RWPE1 (cell line): ENCODE results near the gene MRPL49.

Experiments used
- CTCF ChIA-PET: fragments of 350-600 bp; sonication (Branson Sonifier 250); formaldehyde crosslinking; extraction: SDS; loops from one replicate; lab custom pipeline; 2021; lab: Yijun Ruan, JAX
- POLR2A ChIA-PET: fragments of 400-600 bp; formaldehyde crosslinking; extraction: SDS; loops from one replicate; lab custom pipeline; 2020; ENCODE audit warnings: antibody characterized with exemption; ENCODE audit not compliant: low non-redundant PET; lab: Yijun Ruan, JAX
- DNase-seq: peaks from one replicate; pipeline ENCODE4 v3.0.0; 2012; ENCODE audit warnings: low spot score
- H3K27ac ChIP-seq: fragments of 450-650 bp; 2 replicates; pipeline ENCODE4 v1.5.1; 2017
- TF ChIP-seq, protein P1 (sequence below): fragments of 450-650 bp; conservative IDR thresholded peaks from 2 replicates; pipeline ENCODE4 v1.5.1; 2017; ENCODE audit warnings: low read depth, mild to moderate bottlenecking

Gene MRPL49

DNA sequence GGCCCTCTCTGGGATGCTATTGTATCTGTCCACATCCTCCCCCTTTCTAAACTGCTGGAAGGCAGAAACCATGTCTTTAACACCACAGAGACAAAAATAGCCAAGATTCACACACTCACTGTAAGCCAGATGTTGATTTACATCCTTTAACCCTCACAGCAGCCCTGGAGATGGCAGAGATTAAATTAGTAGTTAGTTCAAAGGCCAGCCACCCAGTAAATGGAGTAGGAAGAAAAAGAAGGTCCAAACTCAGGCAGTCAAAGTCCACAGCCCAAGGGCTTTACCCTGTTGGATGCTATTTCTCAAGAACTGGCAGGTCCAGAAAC is 2.5 kb upstream of the MRPL49 start:
- ChIA-PET CTCF (no interaction called here), POLR2A (no interaction called here)
- peak overlapping the region; percentile 86 for H3K27ac ChIP-seq
- DNase-seq, result no peak
- TF ChIP-seq, protein P1, sequence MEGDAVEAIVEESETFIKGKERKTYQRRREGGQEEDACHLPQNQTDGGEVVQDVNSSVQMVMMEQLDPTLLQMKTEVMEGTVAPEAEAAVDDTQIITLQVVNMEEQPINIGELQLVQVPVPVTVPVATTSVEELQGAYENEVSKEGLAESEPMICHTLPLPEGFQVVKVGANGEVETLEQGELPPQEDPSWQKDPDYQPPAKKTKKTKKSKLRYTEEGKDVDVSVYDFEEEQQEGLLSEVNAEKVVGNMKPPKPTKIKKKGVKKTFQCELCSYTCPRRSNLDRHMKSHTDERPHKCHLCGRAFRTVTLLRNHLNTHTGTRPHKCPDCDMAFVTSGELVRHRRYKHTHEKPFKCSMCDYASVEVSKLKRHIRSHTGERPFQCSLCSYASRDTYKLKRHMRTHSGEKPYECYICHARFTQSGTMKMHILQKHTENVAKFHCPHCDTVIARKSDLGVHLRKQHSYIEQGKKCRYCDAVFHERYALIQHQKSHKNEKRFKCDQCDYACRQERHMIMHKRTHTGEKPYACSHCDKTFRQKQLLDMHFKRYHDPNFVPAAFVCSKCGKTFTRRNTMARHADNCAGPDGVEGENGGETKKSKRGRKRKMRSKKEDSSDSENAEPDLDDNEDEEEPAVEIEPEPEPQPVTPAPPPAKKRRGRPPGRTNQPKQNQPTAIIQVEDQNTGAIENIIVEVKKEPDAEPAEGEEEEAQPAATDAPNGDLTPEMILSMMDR, result no peak

DNA sequence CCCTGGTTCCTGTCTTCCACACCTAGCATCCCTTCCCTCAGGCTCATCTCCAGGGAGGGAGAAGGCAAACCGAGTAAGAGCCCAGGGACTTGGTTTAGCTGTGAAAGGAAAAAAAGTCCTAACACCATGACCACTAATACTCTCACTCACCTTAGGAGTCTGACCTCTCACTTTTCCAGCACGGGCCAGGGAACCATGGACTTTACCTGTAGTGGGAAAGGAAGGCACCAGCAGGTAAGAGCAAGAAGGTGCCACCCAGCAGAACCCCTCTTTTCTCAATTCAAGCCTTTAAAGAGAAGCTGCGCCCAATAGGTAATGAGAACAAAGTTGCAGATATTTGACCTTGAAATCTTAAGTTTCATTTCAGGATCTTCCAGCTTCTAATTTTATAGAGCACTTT is 1.3 kb upstream of the MRPL49 start:
- no peak for DNase-seq
- peak overlapping the region; percentile 48 for H3K27ac ChIP-seq
- CTCF ChIA-PET, result interaction anchor here (0.6 to 1.5 kb wide), 4 partner anchors 9 to 106 kb away, joined by 3 to 4 read pairs (median 4); partner anchors contain the start of gene TM7SF2
- POLR2A ChIA-PET, result interaction anchor here (1.7 kb wide), 1 partner anchor 10 kb away, joined by 9 read pairs; no protein-coding TSS in a partner anchor
- TF ChIP-seq, protein P1, result no peak

DNA sequence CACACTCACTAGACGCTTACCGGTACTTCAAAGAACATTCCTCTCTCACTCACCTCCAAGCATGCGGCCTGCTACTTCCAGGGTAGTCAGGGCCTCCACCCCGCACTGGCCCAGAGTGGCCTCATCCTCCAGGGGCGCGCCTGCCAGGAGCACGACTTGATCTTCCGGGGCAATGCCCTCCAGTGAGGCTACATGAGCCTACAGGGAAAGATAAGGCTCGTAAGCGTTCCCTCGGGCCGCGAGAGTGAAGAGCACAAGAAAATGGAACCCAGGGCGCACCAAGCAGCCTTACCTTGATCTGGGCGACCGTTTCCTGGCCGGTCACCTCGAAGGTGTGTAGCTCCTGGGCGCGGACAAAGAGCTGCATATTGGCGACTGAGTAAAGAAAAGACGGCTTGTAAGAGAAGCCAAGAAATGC is 665 bp upstream of the MRPL49 start:
- TF ChIP-seq, protein P1, result no peak
- ChIA-PET CTCF (interaction anchor here (0.6 to 1.5 kb wide), 5 partner anchors 10 to 71 kb away, joined by 3 to 12 read pairs (median 4); partner anchors contain the start of gene TM7SF2), POLR2A (interaction anchor here (0.6 to 1.9 kb wide), 6 partner anchors 9 to 148 kb away, joined by 3 to 9 read pairs (median 8); partner anchors contain the start of genes CAPN1, SYVN1 and TM7SF2)
- DNase-seq, result no peak
- peak overlapping the region; percentile 88 for H3K27ac ChIP-seq

DNA sequence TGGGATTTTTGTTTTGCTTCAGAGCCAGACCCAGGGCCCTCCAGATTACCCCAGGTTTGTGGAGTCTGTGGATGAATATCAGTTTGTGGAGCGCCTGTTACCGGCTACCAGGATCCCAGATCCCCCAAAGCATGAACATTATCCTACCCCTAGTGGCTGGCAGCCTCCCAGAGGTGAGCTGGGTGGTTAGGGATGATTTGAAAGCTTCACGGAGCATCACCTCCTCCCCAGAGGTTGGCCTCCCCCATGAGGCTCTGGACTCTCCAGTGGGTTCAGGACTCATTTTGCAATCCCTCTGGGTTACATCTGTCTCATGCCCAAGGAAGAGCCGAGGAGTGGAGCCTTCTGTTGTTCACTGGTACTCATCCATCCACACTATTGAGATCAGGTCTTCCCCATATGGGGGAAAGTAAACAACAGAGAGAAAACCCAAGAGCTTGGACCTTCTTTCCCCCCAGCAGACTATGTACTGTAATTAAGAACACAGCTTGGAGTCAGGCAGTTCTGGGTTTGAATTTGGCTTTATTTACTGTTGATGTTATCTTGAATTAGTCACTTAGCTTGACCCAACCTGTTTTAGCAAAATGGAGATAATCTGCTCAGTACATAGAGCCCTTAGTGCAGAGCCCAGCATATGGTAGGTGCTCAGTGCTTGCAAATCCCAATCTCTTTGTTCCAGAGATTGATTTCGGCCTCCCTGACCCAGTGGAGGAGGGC is 2.5 kb downstream of the MRPL49 start:
- CTCF ChIA-PET, result interaction anchor here (1.0 kb wide), 1 partner anchor 57 kb away, joined by 3 read pairs; no protein-coding TSS in a partner anchor
- POLR2A ChIA-PET, result interaction anchor here (0.7 kb wide), 1 partner anchor 79 kb away, joined by 3 read pairs; no protein-coding TSS in a partner anchor
- peak overlapping the region; percentile 88 for H3K27ac ChIP-seq
- DNase-seq, result no peak
- TF ChIP-seq, protein P1, result no peak

DNA sequence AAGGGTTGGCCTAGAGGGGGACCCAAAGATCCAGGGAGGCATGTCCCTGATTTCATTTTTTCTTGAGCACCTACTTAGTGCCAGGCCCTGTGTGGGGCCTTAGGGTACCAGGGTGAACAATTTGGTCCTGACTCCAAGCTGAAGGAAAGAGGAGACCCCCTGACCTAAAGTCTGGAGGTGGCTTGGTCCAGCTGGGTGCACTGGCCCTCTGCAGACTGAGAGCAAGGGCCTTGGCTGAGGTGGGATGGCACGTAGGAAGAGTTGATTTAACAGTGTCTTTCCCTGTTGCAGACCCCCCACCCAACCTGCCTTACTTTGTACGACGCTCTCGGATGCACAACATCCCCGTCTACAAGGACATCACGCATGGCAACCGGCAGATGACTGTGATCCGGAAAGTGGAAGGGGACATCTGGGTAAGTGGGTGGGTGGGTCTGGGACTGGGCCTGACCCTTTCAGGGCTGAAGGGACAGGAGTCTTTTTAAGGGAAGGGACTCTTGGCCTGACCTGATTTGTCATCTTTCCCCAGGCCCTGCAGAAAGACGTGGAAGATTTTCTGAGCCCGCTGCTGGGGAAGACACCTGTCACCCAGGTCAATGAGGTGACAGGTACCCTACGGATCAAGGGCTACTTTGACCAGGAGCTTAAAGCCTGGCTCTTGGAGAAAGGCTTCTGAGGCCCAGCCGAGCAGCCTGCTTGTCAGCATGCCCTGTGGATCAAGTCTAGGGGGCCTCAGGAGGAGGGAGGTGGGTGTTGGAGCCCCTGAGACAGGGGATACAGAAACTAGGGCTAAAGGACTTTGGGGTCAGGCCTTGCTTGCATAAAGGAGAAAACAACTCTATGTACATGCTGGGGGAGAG is 3.3 kb downstream of the MRPL49 start:
- TF ChIP-seq, protein P1, result no peak
- peak overlapping the region; percentile 51 for H3K27ac ChIP-seq
- ChIA-PET POLR2A (no interaction called here), CTCF (interaction anchor here (1.0 kb wide), 1 partner anchor 56 kb away, joined by 3 read pairs; no protein-coding TSS in a partner anchor)
- DNase-seq, result no peak
